Measurements from ENCODE around the gene CCDC146.

The CCDC146 gene

DNA sequence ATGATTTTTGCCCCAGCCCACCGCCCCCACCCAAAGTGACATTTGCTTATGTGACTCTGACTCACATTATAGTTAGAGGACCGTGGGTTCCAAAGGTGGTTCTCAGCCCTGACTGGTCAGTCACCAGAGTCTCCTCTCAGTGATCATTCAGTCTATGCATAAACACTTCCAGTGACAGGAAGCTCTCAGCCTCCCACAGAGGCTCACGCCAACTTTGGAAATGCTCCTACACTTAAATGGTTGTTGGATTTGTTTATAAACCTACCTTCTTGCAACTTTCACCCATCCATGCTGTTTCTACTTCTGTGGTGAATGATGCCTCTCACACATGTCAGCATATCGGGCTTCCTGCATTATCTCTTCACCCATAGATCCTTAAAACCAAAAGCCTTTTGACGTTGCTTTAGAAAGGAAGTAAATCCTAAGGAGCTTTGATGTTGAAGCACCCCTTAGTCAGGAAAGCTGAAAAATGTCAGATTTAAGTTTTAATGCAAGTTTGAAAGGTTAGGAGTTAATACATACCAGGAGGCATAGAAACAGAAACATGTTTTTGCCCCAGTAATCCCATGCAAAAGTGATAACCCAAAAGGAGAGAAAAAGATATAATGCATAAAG, 123.7 kb downstream of the CCDC146 start:
- TF ChIP-seq, protein P1, sequence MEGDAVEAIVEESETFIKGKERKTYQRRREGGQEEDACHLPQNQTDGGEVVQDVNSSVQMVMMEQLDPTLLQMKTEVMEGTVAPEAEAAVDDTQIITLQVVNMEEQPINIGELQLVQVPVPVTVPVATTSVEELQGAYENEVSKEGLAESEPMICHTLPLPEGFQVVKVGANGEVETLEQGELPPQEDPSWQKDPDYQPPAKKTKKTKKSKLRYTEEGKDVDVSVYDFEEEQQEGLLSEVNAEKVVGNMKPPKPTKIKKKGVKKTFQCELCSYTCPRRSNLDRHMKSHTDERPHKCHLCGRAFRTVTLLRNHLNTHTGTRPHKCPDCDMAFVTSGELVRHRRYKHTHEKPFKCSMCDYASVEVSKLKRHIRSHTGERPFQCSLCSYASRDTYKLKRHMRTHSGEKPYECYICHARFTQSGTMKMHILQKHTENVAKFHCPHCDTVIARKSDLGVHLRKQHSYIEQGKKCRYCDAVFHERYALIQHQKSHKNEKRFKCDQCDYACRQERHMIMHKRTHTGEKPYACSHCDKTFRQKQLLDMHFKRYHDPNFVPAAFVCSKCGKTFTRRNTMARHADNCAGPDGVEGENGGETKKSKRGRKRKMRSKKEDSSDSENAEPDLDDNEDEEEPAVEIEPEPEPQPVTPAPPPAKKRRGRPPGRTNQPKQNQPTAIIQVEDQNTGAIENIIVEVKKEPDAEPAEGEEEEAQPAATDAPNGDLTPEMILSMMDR (IDR thresholded peaks at IDR 0.05; ENCODE audit: low read depth, low read length), result no peak
- TF ChIP-seq EZH2phosphoT487 (IDR thresholded peaks at IDR 0.05; ENCODE audit: low read depth), result no peak
- Histone ChIP-seq H3K27ac (ENCODE audit: low read length) (peak overlapping the region; percentile 62), H3K4me3 (ENCODE audit: low read length) (peak overlapping the region; percentile 54), H3K4me1 (ENCODE audit: low read length) (peaks cover 51% of the 10 kb centered on the region), H3K9ac (ENCODE audit: low read length) (peak overlapping the region; percentile 61), H3K27me3 (ENCODE audit: low read depth, low read length) (no peaks in the 10 kb centered on the region), H3K79me2 (ENCODE audit: low read length) (no peaks in the 10 kb centered on the region), H3K4me2 (ENCODE audit: low read length) (peak overlapping the region; percentile 76), H4K20me1 (ENCODE audit: insufficient read depth, low read length) (no peaks in the 10 kb centered on the region), H3K36me3 (replicated peaks; ENCODE audit: low read depth, low read length) (no peaks in the 10 kb centered on the region), H2AFZ (ENCODE audit: low read depth, low read length) (peak overlapping the region; percentile 50), H3K9me3 (ENCODE audit: insufficient read depth, low read length) (no peaks in the 10 kb centered on the region)

DNA sequence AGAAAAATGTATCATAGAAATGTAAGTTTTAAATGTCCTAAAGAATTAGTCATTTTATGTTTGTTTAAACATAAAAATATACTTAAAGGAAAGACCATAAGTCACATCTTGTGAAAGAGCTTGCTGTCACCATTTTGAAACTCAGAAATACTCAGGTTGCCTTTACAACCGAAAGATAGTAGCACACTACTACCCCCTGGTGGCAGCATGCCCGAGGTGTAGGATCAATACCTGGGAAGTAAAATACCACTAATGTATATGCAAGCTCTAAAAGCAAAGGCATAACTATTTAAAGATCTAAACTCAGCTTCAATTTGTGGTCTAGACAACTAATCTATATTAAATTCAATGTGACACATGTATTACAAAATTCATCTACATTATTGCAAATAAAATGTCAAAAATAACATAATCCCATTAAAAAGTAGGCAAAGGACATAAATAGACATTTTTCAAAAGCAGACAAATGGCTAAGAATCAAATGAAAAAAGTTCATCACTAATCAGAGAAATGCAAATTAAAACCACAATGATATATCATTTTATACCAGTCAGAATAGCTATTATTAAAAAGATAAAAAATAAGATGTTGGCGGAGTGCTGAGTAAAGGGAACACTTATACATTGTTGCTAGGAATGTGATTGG, 124.9 kb downstream of the CCDC146 start:
- H3K36me3 ChIP-seq (replicated peaks; ENCODE audit: low read depth, low read length), result no peaks in the 10 kb centered on the region
- no peaks in the 10 kb centered on the region for H4K20me1 ChIP-seq (ENCODE audit: insufficient read depth, low read length)
- H3K79me2 ChIP-seq (ENCODE audit: low read length), result no peaks in the 10 kb centered on the region
- peak overlapping the region; percentile 62; the same call in 1 of the 2 replicates for H3K27ac ChIP-seq (ENCODE audit: low read length)
- H3K9ac ChIP-seq (ENCODE audit: low read length), result no peak overlapping the region
- no peak overlapping the region for H3K4me3 ChIP-seq (ENCODE audit: low read length)
- peaks cover 44% of the 10 kb centered on the region for H3K4me1 ChIP-seq (ENCODE audit: low read length)
- no peaks in the 10 kb centered on the region for H3K27me3 ChIP-seq (ENCODE audit: low read depth, low read length)
- no peak overlapping the region for H3K4me2 ChIP-seq (ENCODE audit: low read length)
- no peak overlapping the region for H2AFZ ChIP-seq (ENCODE audit: low read depth, low read length)
- no peaks in the 10 kb centered on the region for H3K9me3 ChIP-seq (ENCODE audit: insufficient read depth, low read length)
- TF ChIP-seq EZH2phosphoT487 (IDR thresholded peaks at IDR 0.05; ENCODE audit: low read depth), result no peak
- TF ChIP-seq, protein P1 (IDR thresholded peaks at IDR 0.05; ENCODE audit: low read depth, low read length), result peak; percentile 85

DNA sequence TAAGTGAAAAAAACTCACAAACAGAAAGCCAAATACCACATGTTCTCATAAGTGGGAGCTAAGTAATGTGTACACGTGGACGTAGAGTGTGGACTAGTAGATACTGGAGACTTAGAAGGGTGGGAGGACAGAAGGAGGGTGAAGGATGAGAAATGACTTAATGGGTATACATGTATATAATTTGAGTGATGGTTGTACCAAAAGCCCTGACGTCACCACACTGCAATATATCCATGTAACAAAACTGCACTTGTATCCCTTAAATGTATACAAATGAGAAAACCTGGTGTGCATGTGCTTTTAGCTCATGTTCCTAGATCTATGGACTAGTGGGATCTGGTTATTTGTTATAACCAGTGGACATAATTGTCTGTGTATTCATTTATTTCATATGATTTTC, 125.7 kb downstream of the CCDC146 start:
- H3K27ac ChIP-seq (ENCODE audit: low read length), result no peak overlapping the region
- no peak overlapping the region for H2AFZ ChIP-seq (ENCODE audit: low read depth, low read length)
- no peak overlapping the region for H3K4me2 ChIP-seq (ENCODE audit: low read length)
- H3K36me3 ChIP-seq (replicated peaks; ENCODE audit: low read depth, low read length), result no peaks in the 10 kb centered on the region
- no peak for TF ChIP-seq EZH2phosphoT487 (IDR thresholded peaks at IDR 0.05; ENCODE audit: low read depth)
- TF ChIP-seq, protein P1 (IDR thresholded peaks at IDR 0.05; ENCODE audit: low read depth, low read length), result no peak
- peaks cover 36% of the 10 kb centered on the region for H3K4me1 ChIP-seq (ENCODE audit: low read length)
- H3K79me2 ChIP-seq (ENCODE audit: low read length), result no peaks in the 10 kb centered on the region
- H3K4me3 ChIP-seq (ENCODE audit: low read length), result no peak overlapping the region
- no peaks in the 10 kb centered on the region for H3K27me3 ChIP-seq (ENCODE audit: low read depth, low read length)
- no peak overlapping the region for H3K9ac ChIP-seq (ENCODE audit: low read length)
- H3K9me3 ChIP-seq (ENCODE audit: insufficient read depth, low read length), result no peaks in the 10 kb centered on the region
- no peaks in the 10 kb centered on the region for H4K20me1 ChIP-seq (ENCODE audit: insufficient read depth, low read length)

DNA sequence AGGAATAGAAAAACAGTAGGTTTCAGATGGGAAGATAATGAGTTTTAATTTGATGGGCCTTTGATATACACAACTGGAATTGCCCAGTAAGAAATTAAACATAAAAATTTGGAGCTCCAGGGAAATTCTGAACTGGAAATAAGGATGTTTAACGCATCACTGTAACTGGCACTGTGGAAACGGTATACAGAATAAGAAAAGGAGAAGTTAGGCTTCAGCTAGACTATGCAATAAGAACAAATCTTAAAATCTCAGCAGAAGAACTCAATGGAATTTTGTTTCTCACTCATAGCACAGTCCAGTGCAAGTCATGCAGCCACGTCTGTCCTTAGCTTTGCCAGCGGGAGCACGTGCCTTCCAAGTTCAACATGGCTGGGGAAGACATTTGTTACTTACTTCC, 130.1 kb downstream of the CCDC146 start:
- Histone ChIP-seq H4K20me1 (ENCODE audit: insufficient read depth, low read length) (no peaks in the 10 kb centered on the region), H3K9ac (ENCODE audit: low read length) (no peak overlapping the region), H3K79me2 (ENCODE audit: low read length) (no peaks in the 10 kb centered on the region), H3K36me3 (replicated peaks; ENCODE audit: low read depth, low read length) (no peaks in the 10 kb centered on the region), H3K4me1 (ENCODE audit: low read length) (no peaks in the 10 kb centered on the region; the same call in 1 of the 2 replicates), H3K27ac (ENCODE audit: low read length) (no peak overlapping the region), H2AFZ (ENCODE audit: low read depth, low read length) (no peak overlapping the region), H3K9me3 (ENCODE audit: insufficient read depth, low read length) (no peaks in the 10 kb centered on the region), H3K4me3 (ENCODE audit: low read length) (no peak overlapping the region), H3K27me3 (ENCODE audit: low read depth, low read length) (no peaks in the 10 kb centered on the region), H3K4me2 (ENCODE audit: low read length) (no peak overlapping the region)
- TF ChIP-seq EZH2phosphoT487 (IDR thresholded peaks at IDR 0.05; ENCODE audit: low read depth), result no peak
- TF ChIP-seq, protein P1 (IDR thresholded peaks at IDR 0.05; ENCODE audit: low read depth, low read length), result no peak

All from OCI-LY3 (cell line).